ENCODE results near the gene SGCE. TPM values are rescaled to one million over a fixed set of nuclear protein-coding genes. Genes with fewer than 3 reads are reported as not detected.

Gene SGCE
- total RNA-seq, 4 donors from 2014 or later, result 3.7 to 14.9 (median 11.4) TPM

DNA sequence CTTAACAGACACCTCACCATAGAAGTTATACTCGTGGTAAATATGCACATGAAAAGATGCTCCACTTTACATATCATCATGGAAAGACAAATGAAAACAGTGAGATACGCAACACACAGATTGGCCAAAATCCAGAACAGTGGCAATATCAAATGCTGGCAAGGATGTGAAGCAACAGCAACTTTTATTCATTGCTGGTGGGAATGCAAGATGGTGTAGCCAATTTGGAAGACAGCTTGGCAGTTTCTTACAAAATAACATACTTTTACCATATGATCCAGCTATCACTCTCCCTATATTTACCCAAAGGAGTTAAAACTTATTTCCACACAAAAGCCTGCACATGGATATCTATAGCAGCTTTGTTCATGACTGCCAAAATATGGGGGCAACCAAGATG lies 46.4 kb downstream of the SGCE start:
- DNase-seq, result no peak
- H3K4me1 ChIP-seq, result no peaks in the 10 kb centered on the region
- no peak overlapping the region for H3K27ac ChIP-seq
- TF ChIP-seq POLR2A (IDR thresholded peaks at IDR 0.05), result no peak
- TF ChIP-seq, protein P1, sequence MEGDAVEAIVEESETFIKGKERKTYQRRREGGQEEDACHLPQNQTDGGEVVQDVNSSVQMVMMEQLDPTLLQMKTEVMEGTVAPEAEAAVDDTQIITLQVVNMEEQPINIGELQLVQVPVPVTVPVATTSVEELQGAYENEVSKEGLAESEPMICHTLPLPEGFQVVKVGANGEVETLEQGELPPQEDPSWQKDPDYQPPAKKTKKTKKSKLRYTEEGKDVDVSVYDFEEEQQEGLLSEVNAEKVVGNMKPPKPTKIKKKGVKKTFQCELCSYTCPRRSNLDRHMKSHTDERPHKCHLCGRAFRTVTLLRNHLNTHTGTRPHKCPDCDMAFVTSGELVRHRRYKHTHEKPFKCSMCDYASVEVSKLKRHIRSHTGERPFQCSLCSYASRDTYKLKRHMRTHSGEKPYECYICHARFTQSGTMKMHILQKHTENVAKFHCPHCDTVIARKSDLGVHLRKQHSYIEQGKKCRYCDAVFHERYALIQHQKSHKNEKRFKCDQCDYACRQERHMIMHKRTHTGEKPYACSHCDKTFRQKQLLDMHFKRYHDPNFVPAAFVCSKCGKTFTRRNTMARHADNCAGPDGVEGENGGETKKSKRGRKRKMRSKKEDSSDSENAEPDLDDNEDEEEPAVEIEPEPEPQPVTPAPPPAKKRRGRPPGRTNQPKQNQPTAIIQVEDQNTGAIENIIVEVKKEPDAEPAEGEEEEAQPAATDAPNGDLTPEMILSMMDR (IDR thresholded peaks at IDR 0.05), result no peak
- no peaks in the 10 kb centered on the region for H3K36me3 ChIP-seq
- H3K9me3 ChIP-seq, result no peaks in the 10 kb centered on the region
- H3K4me3 ChIP-seq, result no peak overlapping the region
- H3K27me3 ChIP-seq, result no peaks in the 10 kb centered on the region

DNA sequence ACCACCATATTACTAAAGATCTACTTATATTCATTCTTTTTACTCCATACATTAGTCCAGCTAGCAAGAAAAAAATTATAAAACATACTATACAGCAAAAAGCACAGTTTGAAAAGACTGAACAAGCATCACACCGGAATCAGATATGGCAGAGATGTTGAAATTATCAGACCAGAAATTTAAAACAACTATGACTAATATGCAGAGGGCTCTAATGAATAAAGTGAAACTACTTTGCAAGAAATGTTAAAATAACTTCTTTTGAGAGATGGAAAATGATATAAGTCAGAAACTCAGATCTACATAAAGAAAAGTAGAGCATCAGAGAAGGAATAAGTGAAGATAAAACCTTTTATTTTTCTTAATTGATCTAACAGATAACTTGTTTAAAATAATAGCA lies 50.9 kb downstream of the SGCE start:
- no peak for DNase-seq
- no peaks in the 10 kb centered on the region for H3K9me3 ChIP-seq
- no peaks in the 10 kb centered on the region for H3K27me3 ChIP-seq
- no peak overlapping the region for H3K27ac ChIP-seq
- H3K4me1 ChIP-seq, result no peaks in the 10 kb centered on the region
- no peaks in the 10 kb centered on the region for H3K36me3 ChIP-seq
- no peak overlapping the region for H3K4me3 ChIP-seq
- TF ChIP-seq POLR2A (IDR thresholded peaks at IDR 0.05), result no peak
- TF ChIP-seq, protein P1 (IDR thresholded peaks at IDR 0.05), result no peak

DNA sequence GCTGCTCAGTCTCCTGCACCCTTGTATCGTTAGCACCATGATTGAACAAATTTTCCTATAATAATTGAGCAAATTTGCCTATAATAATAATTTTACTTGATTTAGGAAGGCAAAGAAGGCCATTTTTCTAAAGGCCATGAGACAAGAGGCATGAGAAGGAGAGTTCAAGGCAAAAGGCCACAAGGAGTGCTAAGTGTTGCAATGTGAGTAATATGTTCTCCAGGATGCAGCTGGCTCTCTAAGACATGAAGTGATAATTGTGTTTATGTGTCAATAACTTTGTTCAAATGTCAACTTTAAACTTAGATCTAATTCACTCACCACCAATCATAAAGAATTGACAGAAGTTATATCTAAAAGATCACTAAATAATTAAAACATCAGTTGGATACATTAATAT lies 53.8 kb downstream of the SGCE start:
- Histone ChIP-seq H3K4me1 (no peaks in the 10 kb centered on the region), H3K27me3 (no peaks in the 10 kb centered on the region), H3K9me3 (no peaks in the 10 kb centered on the region), H3K4me3 (no peak overlapping the region), H3K36me3 (no peaks in the 10 kb centered on the region), H3K27ac (no peak overlapping the region)
- no peak for TF ChIP-seq POLR2A (IDR thresholded peaks at IDR 0.05)
- TF ChIP-seq, protein P1 (IDR thresholded peaks at IDR 0.05), result no peak
- DNase-seq, result no peak

DNA sequence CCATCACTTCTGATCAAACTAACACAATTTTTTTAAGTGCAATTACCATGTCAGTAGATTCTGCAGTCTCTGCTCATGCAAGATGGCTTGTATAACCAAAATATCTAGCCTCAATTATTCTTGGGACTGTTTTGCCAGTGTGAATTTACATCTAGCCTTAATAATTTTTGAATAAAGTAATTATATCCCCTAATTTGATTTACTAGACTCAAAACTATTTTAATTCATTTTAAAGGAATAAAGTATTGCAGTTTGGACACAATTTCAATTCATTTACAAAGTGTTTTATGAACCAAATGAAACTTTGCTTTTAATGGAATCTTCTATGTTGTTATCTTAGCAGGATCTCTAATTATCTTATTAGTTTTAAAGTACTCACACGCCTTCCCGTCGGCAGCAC lies 55.7 kb downstream of the SGCE start:
- Histone ChIP-seq H3K4me3 (no peak overlapping the region), H3K9me3 (no peaks in the 10 kb centered on the region), H3K4me1 (no peaks in the 10 kb centered on the region), H3K36me3 (no peaks in the 10 kb centered on the region), H3K27ac (no peak overlapping the region), H3K27me3 (no peaks in the 10 kb centered on the region)
- DNase-seq, result no peak
- no peak for TF ChIP-seq POLR2A (IDR thresholded peaks at IDR 0.05)
- TF ChIP-seq, protein P1 (IDR thresholded peaks at IDR 0.05), result no peak

DNA sequence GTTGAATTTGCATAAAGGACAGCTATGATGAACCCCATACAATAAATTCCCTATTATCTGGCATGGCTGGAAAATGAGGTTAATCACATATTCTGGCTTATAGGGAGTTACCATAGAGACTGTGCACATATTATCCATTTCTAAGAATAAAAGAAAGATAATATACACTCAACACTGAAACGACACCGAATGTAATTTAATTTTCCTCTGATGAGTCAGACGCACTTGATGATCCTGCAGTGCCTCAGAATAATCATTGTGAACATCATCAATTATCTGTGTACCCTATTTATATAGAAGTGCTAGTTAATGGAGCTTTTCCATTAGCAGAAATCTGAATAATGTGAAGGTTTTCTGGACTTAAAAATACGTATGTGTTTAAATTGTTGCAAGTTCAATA lies 60.2 kb downstream of the SGCE start:
- no peak for DNase-seq
- TF ChIP-seq POLR2A (IDR thresholded peaks at IDR 0.05), result no peak
- TF ChIP-seq, protein P1 (IDR thresholded peaks at IDR 0.05), result no peak
- no peak overlapping the region for H3K27ac ChIP-seq
- H3K4me1 ChIP-seq, result no peaks in the 10 kb centered on the region
- no peaks in the 10 kb centered on the region for H3K27me3 ChIP-seq
- H3K36me3 ChIP-seq, result no peaks in the 10 kb centered on the region
- no peak overlapping the region for H3K4me3 ChIP-seq
- H3K9me3 ChIP-seq, result no peaks in the 10 kb centered on the region

DNA sequence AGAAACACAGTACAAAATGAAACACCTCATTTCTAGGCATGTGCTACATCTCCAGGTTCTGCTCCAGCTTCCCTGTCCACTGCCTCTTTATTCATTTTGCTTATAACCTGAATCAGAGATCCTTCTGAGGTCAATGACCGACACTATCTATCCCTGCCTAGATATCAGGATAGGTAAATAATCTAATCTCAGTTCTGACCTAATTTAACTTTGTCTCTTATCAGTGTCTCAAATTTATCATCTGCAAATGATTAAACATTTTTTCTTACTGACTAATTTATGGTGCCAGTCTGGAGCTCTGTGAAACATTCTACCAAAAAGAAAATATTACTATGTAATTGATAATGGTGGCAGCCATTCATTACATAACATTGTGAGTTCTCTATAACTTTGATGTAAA lies 61.1 kb downstream of the SGCE start:
- TF ChIP-seq, protein P1 (IDR thresholded peaks at IDR 0.05), result no peak
- TF ChIP-seq POLR2A (IDR thresholded peaks at IDR 0.05), result no peak
- H3K27ac ChIP-seq, result no peak overlapping the region
- no peaks in the 10 kb centered on the region for H3K36me3 ChIP-seq
- no peaks in the 10 kb centered on the region for H3K27me3 ChIP-seq
- no peak for DNase-seq
- H3K4me3 ChIP-seq, result no peak overlapping the region
- H3K9me3 ChIP-seq, result no peaks in the 10 kb centered on the region
- no peaks in the 10 kb centered on the region for H3K4me1 ChIP-seq
